CD4-positive, alpha-beta T cell (primary cell): Measurements from ENCODE around the gene SMCR8. TPM values are rescaled to one million over a fixed set of nuclear protein-coding genes. Genes with fewer than 3 reads are reported as not detected.
A peak's percentile ranks its signal among the peaks of the same experiment; 100 is the strongest.

ENCODE experiments used
- ATAC-seq: fragments of 200-7000 bp; cut with Tn5 transposase; one replicate; pipeline ENCODE4 v1.10.0; 2022; ENCODE audit warnings: mild to moderate bottlenecking; ENCODE audit not compliant: poor library complexity
- CTCF ChIA-PET: fragments of 350-600 bp; sonication (Branson Sonifier 250); formaldehyde crosslinking; loops from one replicate; lab custom pipeline; 2021; ENCODE audit warnings: antibody characterized with exemption, inconsistent platforms; lab: Charles Lee
- POLR2A ChIA-PET: fragments of 350-600 bp; sonication (Branson Sonifier 250); formaldehyde crosslinking; loops from one replicate; lab custom pipeline; 2021; ENCODE audit warnings: antibody characterized with exemption, inconsistent platforms; lab: Charles Lee
- DNase-seq, 14 experiments: peaks; one replicate each; pipeline ENCODE4 v3.0.0-alpha.2; 2013 to 2020; ENCODE audit warnings: mixed read lengths in 2 of 14
- H3K27ac ChIP-seq, 2 donors: one replicate each; pipeline versions ENCODE4 v1.5.1 to v1.7.0; 2013; ENCODE audit warnings: low read length in 2 of 2, low read depth in 1 of 2, mild to moderate bottlenecking in 1 of 2
- H3K27me3 ChIP-seq, 2 experiments: 1 replicate in 1 of 2; 2 replicates in 1 of 2; pipeline versions ENCODE4 v1.6.1 to v1.7.0; 2013; ENCODE audit warnings: low read length in 2 of 2, control low read depth in 1 of 2, mild to moderate bottlenecking in 1 of 2, moderate library complexity in 1 of 2; ENCODE audit not compliant: insufficient read depth in 2 of 2, control insufficient read depth in 1 of 2
- H3K36me3 ChIP-seq: one replicate; pipeline ENCODE4 v1.6.1; 2013; ENCODE audit warnings: low read length, control low read depth; ENCODE audit not compliant: insufficient read depth
- H3K4me1 ChIP-seq: one replicate; pipeline ENCODE4 v1.6.1; 2013; ENCODE audit warnings: low read length, control low read depth; ENCODE audit not compliant: insufficient read depth
- H3K4me3 ChIP-seq: one replicate; pipeline ENCODE4 v1.5.1; 2013; ENCODE audit warnings: mild to moderate bottlenecking, low read length, moderate library complexity
- H3K9me3 ChIP-seq, 2 experiments: 1 replicate in 1 of 2; 2 replicates in 1 of 2; pipeline versions ENCODE4 v1.6.1 to v1.7.0; 2013; ENCODE audit warnings: low read length in 2 of 2, mild to moderate bottlenecking in 2 of 2, control low read depth in 1 of 2, moderate library complexity in 1 of 2; ENCODE audit not compliant: control insufficient read depth in 1 of 2, insufficient read depth in 1 of 2
- H3K27ac Mint-ChIP-seq: one replicate; pipeline ENCODE4 v1.8.0; 2020; ENCODE audit warnings: mixed read lengths
- H3K27me3 Mint-ChIP-seq: one replicate; pipeline ENCODE4 v1.8.0; 2021; ENCODE audit warnings: mixed read lengths
- H3K36me3 Mint-ChIP-seq: one replicate; pipeline ENCODE4 v1.8.0; 2021; ENCODE audit warnings: low read depth, mixed read lengths
- H3K4me1 Mint-ChIP-seq: one replicate; pipeline ENCODE4 v1.8.0; 2021; ENCODE audit warnings: low read depth, mixed read lengths
- H3K4me3 Mint-ChIP-seq: one replicate; pipeline ENCODE4 v1.8.0; 2020; ENCODE audit warnings: mild to moderate bottlenecking, mixed read lengths
- H3K9me3 Mint-ChIP-seq: one replicate; pipeline ENCODE4 v1.8.0; 2020; ENCODE audit warnings: mixed read lengths
- CTCF ChIP-seq: fragments of 200-600 bp; IDR thresholded peaks from one replicate; pipeline ENCODE4 v1.8.0; 2022; ENCODE audit warnings: antibody characterized with exemption, mild to moderate bottlenecking
- intact Hi-C, 2 experiments: fragments of 100-400 bp; cut with DNase I in 1 of 2; cut with micrococcal nuclease in 1 of 2; formaldehyde crosslinking; loops; one replicate each; pipeline versions ENCODE4 v1.15.1 to v1.9.0; 2023 to 2025; cut with DNase I, micrococcal nuclease
- total RNA-seq, 174 experiments: library from RNA in 2 of 174; stranded (reverse) in 2 of 174; gene quantifications; one replicate each; pipeline ENCODE4 v1.2.3 and lab custom pipeline; 2021 to 2026

The SMCR8 gene
- total RNA-seq, 2 experiments from 2014 or later: 52.2 to 54.5 TPM

DNA sequence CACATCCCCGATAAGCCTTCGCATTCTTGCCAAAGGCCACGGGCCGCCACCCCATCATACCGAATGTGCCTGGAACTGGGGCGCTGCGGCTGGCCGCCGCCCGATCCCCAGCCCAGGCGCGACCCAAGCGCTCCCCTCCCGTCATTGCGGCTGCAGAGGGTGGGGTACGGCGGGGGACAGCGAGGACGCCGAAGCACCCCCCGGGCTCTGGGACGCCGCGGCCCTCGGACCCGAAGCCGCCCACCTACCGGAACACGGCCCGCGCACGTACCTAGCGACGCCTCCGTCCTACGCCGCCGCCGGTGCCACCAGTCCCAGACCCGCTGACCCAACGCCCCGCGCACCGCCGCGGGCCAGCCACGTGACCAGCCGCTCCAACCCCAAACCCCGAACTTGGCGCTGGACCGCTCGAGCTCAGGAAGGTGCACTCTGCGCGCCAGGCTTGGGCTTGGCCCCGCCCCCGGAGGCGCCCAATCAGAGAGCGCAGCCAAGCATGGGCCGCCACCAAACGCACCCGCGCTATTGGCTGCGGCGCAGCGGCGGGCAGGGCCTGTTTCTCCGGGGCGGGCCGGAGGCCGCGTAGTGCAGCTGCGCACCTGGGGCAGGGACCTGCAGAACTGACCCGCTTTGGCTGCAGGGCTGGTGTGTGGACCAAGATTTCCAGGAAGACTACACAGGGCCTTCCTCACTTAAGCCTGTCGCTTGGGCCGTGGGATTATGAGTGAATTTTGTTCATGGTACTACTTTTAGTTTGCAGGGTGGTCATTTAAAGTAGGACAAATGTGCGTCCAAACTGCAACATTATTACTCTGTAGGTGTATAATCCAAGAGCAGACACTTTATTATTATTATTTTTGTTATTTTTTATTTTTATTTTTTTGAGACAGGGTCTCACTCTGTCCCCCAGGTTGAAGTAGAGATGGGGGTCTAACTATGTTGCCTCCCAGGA is 48.3 kb downstream of the SMCR8 start, which contains the start of gene SHMT1:
TSS of gene SHMT1 (minus strand) at position 450 of the 949 bp plus-strand sequence. CDS start 7,569 bp downstream, outside the sequence.
- Histone ChIP-seq H3K27me3 (no peaks in the 10 kb centered on the region), H3K27ac (peak within 1 kb of the TSS in 1 of 2 donors; percentile 23), H3K4me3 (peak within 1 kb of the TSS; percentile 69), H3K4me1 (peaks cover 16% of the 10 kb centered on the region), H3K9me3 (no peaks in the 10 kb centered on the region), H3K36me3 (no peaks in the 10 kb centered on the region)
- Mint-ChIP-seq H3K4me3 (peak within 1 kb of the TSS; percentile 97), H3K27me3 (no peaks in the 10 kb centered on the region), H3K4me1 (peaks cover 18% of the 10 kb centered on the region), H3K9me3 (no peaks in the 10 kb centered on the region), H3K27ac (peak within 1 kb of the TSS; percentile 79), H3K36me3 (no peaks in the 10 kb centered on the region)
- ChIA-PET CTCF (interaction anchor here (0.9 to 1.2 kb wide), 2 partner anchors 11 to 43 kb away, joined by 3 read pairs; no protein-coding TSS in a partner anchor), POLR2A (interaction anchor here (0.6 to 2.2 kb wide), 4 partner anchors 31 to 890 kb away, joined by 3 to 8 read pairs (median 3); partner anchors contain the start of genes SMCR8 and TOP3A)
- peak; percentile 77 to 95 (median 88) for DNase-seq
- peak; percentile 100 for ATAC-seq
- TF ChIP-seq CTCF: no peak
- intact Hi-C loops: loop anchor here in 1 of 2 experiments (1.0 to 2.0 kb wide), 2 partner anchors 48 to 103 kb away; partner anchors contain the start of genes MIEF2 and SMCR8

DNA sequence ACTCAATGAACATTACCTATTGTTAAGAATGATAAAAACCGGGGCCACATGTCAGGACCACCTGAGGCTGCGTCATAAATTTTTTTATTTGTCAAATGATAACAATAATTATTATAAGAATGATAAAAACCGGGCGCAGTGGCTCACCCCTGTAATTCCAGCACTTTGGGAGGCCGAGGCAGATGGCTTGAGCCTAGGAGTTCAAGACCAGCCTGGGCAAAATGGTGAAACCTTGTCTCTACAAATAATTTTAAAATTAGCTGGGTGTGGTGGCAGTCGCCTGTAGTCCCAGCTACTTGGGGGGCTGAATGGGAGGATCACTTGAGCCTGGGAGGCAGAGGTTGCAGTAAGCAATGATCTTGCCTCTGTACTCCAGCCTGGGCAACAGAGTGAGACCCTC is 49.1 kb downstream of the SMCR8 start:
- ChIA-PET POLR2A (interaction anchor here (1.2 to 2.2 kb wide), 3 partner anchors 32 to 50 kb away, joined by 3 to 8 read pairs (median 3); partner anchors contain the start of genes SMCR8 and TOP3A), CTCF (no interaction called here)
- no peaks in the 10 kb centered on the region for H3K9me3 Mint-ChIP-seq
- no peaks in the 10 kb centered on the region for H3K27me3 ChIP-seq
- DNase-seq: no peak
- no peaks in the 10 kb centered on the region for H3K36me3 Mint-ChIP-seq
- no peak overlapping the region for H3K27ac ChIP-seq
- no peak for ATAC-seq
- no peak for TF ChIP-seq CTCF
- H3K27me3 Mint-ChIP-seq: no peaks in the 10 kb centered on the region
- H3K4me1 ChIP-seq: peaks cover 16% of the 10 kb centered on the region
- no peak overlapping the region for H3K4me3 Mint-ChIP-seq
- H3K4me3 ChIP-seq: no peak overlapping the region
- intact Hi-C loops: no loop called here
- peaks cover 18% of the 10 kb centered on the region for H3K4me1 Mint-ChIP-seq
- H3K36me3 ChIP-seq: no peaks in the 10 kb centered on the region
- H3K9me3 ChIP-seq: no peaks in the 10 kb centered on the region
- no peak overlapping the region for H3K27ac Mint-ChIP-seq

- no peak for TF ChIP-seq CTCF
- DNase-seq (no peak), ATAC-seq (no peak)
- Histone ChIP-seq H3K27ac (no peak overlapping the region), H3K27me3 (no peaks in the 10 kb centered on the region), H3K9me3 (no peaks in the 10 kb centered on the region), H3K4me3 (no peak overlapping the region), H3K36me3 (no peaks in the 10 kb centered on the region), H3K4me1 (peaks cover 1% of the 10 kb centered on the region)
- no peak overlapping the region for H3K4me3 Mint-ChIP-seq
- CTCF ChIA-PET: no interaction called here
- no peaks in the 10 kb centered on the region for H3K36me3 Mint-ChIP-seq
- H3K27ac Mint-ChIP-seq: no peak overlapping the region
- no peaks in the 10 kb centered on the region for H3K4me1 Mint-ChIP-seq
- intact Hi-C loops: no loop called here
- POLR2A ChIA-PET: no interaction called here
- no peaks in the 10 kb centered on the region for H3K27me3 Mint-ChIP-seq
- no peaks in the 10 kb centered on the region for H3K9me3 Mint-ChIP-seq
Measured at GRCh38 chr17:18368946-18369345, 53.9 kb downstream of the SMCR8 start.
